OCI-LY7 (cell line): ENCODE results near the gene ITM2C.

Experiments
- EZH2phosphoT487 ChIP-seq: fragments of 200-600 bp; sonication (generic); IDR thresholded peaks from 2 replicates; pipeline ENCODE4 v1.6.1; 2018; ENCODE audit warnings: low read depth, borderline replicate concordance, mild to moderate bottlenecking, mixed run types, antibody characterized with exemption, low read length, moderate library complexity, mixed read lengths
- TF ChIP-seq, protein P1 (sequence below): fragments of 200-600 bp; sonication (generic); conservative IDR thresholded peaks from 2 replicates; pipeline ENCODE4 v1.5.1; 2014; ENCODE audit warnings: mild to moderate bottlenecking, antibody characterized with exemption, low read length, moderate library complexity, mixed read lengths

- TF ChIP-seq, protein P1, sequence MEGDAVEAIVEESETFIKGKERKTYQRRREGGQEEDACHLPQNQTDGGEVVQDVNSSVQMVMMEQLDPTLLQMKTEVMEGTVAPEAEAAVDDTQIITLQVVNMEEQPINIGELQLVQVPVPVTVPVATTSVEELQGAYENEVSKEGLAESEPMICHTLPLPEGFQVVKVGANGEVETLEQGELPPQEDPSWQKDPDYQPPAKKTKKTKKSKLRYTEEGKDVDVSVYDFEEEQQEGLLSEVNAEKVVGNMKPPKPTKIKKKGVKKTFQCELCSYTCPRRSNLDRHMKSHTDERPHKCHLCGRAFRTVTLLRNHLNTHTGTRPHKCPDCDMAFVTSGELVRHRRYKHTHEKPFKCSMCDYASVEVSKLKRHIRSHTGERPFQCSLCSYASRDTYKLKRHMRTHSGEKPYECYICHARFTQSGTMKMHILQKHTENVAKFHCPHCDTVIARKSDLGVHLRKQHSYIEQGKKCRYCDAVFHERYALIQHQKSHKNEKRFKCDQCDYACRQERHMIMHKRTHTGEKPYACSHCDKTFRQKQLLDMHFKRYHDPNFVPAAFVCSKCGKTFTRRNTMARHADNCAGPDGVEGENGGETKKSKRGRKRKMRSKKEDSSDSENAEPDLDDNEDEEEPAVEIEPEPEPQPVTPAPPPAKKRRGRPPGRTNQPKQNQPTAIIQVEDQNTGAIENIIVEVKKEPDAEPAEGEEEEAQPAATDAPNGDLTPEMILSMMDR: no peak
- no peak for TF ChIP-seq EZH2phosphoT487
Observed at GRCh38 chr2:230922951-230923717, 58.4 kb downstream of the ITM2C start.
